PC-3 (cell line): ENCODE results near the gene MMP24OS. TPM values are rescaled to one million over a fixed set of nuclear protein-coding genes. Genes with fewer than 3 reads are reported as not detected.

ENCODE experiments used
- ATAC-seq: fragments of 200-7000 bp; cut with Tn5 transposase; 2 replicates; pipeline ENCODE4 v1.9.1; 2020; ENCODE audit warnings: mild to moderate bottlenecking, moderate library complexity
- BruUV-seq: library from RNA; stranded (reverse); fragments of 400-500 nt; replicated peaks from 2 replicates; lab custom pipeline; 2021; lab: Mats Ljungman, UMichigan
- CTCF ChIA-PET: fragments of 300-600 bp; sonication (Branson Sonifier 250); formaldehyde crosslinking; loops from one replicate; lab custom pipeline; 2022; ENCODE audit warnings: antibody characterized with exemption; lab: Charles Lee
- POLR2A ChIA-PET: fragments of 300-600 bp; sonication (Branson Sonifier 250); formaldehyde crosslinking; loops from one replicate; lab custom pipeline; 2022; ENCODE audit warnings: antibody characterized with exemption; ENCODE audit not compliant: unreplicated experiment; lab: Charles Lee
- DNase-seq: peaks from one replicate; pipeline ENCODE4 v3.0.0-alpha.2; 2015
- H2AFZ ChIP-seq: fragments of 300-600 bp; sonication (generic); 2 replicates; pipeline ENCODE4 v1.6.0; 2016; ENCODE audit warnings: antibody characterized with exemption, low read length
- H3F3A ChIP-seq: fragments of 300-600 bp; sonication (generic); one replicate; pipeline ENCODE4 v1.6.0; 2017; ENCODE audit warnings: antibody characterized with exemption, low read length, control low read depth, mild to moderate bottlenecking; ENCODE audit not compliant: unreplicated experiment
- H3K27ac ChIP-seq: fragments of 300-600 bp; sonication (generic); 2 replicates; pipeline ENCODE4 v1.5.1; 2016; ENCODE audit warnings: mild to moderate bottlenecking, low read length
- H3K27me3 ChIP-seq: fragments of 300-600 bp; sonication (generic); 2 replicates; pipeline ENCODE4 v1.6.1; 2016; ENCODE audit warnings: low read length, mixed read lengths
- H3K36me3 ChIP-seq: fragments of 300-600 bp; sonication (generic); 2 replicates; pipeline ENCODE4 v1.6.1; 2016; ENCODE audit warnings: low read depth, mixed run types, low read length, mixed read lengths
- H3K4me1 ChIP-seq: fragments of 300-600 bp; sonication (generic); 2 replicates; pipeline ENCODE4 v1.5.1; 2016; ENCODE audit warnings: low read length; ENCODE audit not compliant: insufficient read depth
- H3K4me2 ChIP-seq: fragments of 300-600 bp; sonication (generic); 2 replicates; pipeline ENCODE4 v1.6.0; 2016; ENCODE audit warnings: low read length
- H3K4me3 ChIP-seq: fragments of 300-600 bp; sonication (generic); 2 replicates; pipeline ENCODE4 v1.5.1; 2016; ENCODE audit warnings: mild to moderate bottlenecking, low read length, mixed read lengths
- H3K79me2 ChIP-seq: fragments of 300-600 bp; sonication (generic); 2 replicates; pipeline ENCODE4 v1.6.1; 2017; ENCODE audit warnings: low read length, mixed read lengths
- H3K9ac ChIP-seq: fragments of 300-600 bp; sonication (generic); 2 replicates; pipeline ENCODE4 v1.6.0; 2016; ENCODE audit warnings: mild to moderate bottlenecking, low read length
- H3K9me2 ChIP-seq: fragments of 300-600 bp; sonication (generic); replicated peaks from 2 replicates; pipeline ENCODE4 v1.6.1; 2016; ENCODE audit warnings: mixed run types, low read length, mixed read lengths
- H3K9me3 ChIP-seq: fragments of 300-600 bp; sonication (generic); 2 replicates; pipeline ENCODE4 v1.6.1; 2016; ENCODE audit warnings: low read length, mixed read lengths
- H4K20me1 ChIP-seq: fragments of 300-600 bp; sonication (generic); 2 replicates; pipeline ENCODE4 v1.6.1; 2016; ENCODE audit warnings: low read length, mixed read lengths
- CTCF ChIP-seq: fragments of 300-600 bp; sonication (generic); conservative IDR thresholded peaks from 2 replicates; pipeline ENCODE4 v1.5.1; 2017; ENCODE audit warnings: antibody characterized with exemption, low read depth, mild to moderate bottlenecking, low read length
- EZH2 ChIP-seq: fragments of 300-600 bp; sonication (generic); IDR thresholded peaks from one replicate; pipeline ENCODE4 v1.6.1; 2017; ENCODE audit warnings: antibody characterized with exemption, mild to moderate bottlenecking, low read length; ENCODE audit not compliant: unreplicated experiment
- EZH2phosphoT487 ChIP-seq: fragments of 300-600 bp; sonication (generic); IDR thresholded peaks from 2 replicates; pipeline ENCODE4 v1.6.1; 2018; ENCODE audit warnings: mild to moderate bottlenecking, antibody characterized with exemption, low read length, borderline replicate concordance
- intact Hi-C: fragments of 100-400 bp; cut with micrococcal nuclease; formaldehyde crosslinking; loops from 2 replicates; pipeline ENCODE4 v1.9.0; 2023
- total RNA-seq: library from RNA; depleted of rRNA; stranded (reverse); fragments of >200 nt; gene quantifications from 2 replicates; pipeline ENCODE4 v1.2.3, GENCODE V29; 2014

The MMP24OS gene
- total RNA-seq, 1 experiment from 2014 or later = 19.5 TPM

DNA sequence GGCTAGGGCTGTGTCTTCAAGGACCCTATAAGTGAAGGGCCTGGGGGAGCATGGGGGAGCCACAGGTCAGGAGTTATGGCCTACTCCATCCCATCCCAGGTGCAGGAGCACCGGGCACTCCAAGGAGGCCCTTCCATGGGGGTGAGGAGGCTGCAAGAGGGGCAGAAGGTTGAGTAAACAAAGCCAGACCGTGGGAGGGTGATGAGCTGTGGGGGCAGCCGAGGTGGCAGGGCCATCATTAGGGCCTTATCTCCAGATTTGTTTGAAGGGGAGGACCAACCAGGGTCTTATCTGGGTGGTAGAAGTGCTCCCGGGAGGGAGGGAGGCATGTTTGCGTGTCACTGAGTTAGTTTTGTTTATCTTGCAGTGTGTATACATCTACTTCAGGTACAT lies 16.4 kb upstream of the MMP24OS start:
- ATAC-seq = no peak
- H3K9me2 ChIP-seq = no peaks in the 10 kb centered on the region
- H3K79me2 ChIP-seq = no peaks in the 10 kb centered on the region
- H3K9ac ChIP-seq = no peak overlapping the region
- no peaks in the 10 kb centered on the region for H3F3A ChIP-seq
- ChIA-PET CTCF (no interaction called here), POLR2A (no interaction called here)
- H3K4me1 ChIP-seq = peaks cover 9% of the 10 kb centered on the region
- no peaks in the 10 kb centered on the region for H3K36me3 ChIP-seq
- no peaks in the 10 kb centered on the region for H3K27me3 ChIP-seq
- H3K27ac ChIP-seq = no peak overlapping the region
- intact Hi-C loops = no loop called here
- H4K20me1 ChIP-seq = no peaks in the 10 kb centered on the region
- BruUV-seq = no TSS peak
- no peak overlapping the region for H3K4me2 ChIP-seq
- TF ChIP-seq CTCF (no peak), EZH2phosphoT487 (no peak), EZH2 (no peak)
- no peak for DNase-seq
- no peak overlapping the region for H3K4me3 ChIP-seq
- no peaks in the 10 kb centered on the region for H3K9me3 ChIP-seq
- H2AFZ ChIP-seq = no peak overlapping the region

- H3F3A ChIP-seq = no peaks in the 10 kb centered on the region
- ATAC-seq (no peak), DNase-seq (no peak)
- H3K36me3 ChIP-seq = no peaks in the 10 kb centered on the region
- H3K79me2 ChIP-seq = no peaks in the 10 kb centered on the region
- no peaks in the 10 kb centered on the region for H3K27me3 ChIP-seq
- H3K9me2 ChIP-seq = no peaks in the 10 kb centered on the region
- ChIA-PET CTCF (no interaction called here), POLR2A (no interaction called here)
- no TSS peak for BruUV-seq
- no peak overlapping the region for H3K9ac ChIP-seq
- peaks cover 9% of the 10 kb centered on the region for H3K4me1 ChIP-seq
- intact Hi-C loops = no loop called here
- no peak for TF ChIP-seq EZH2phosphoT487
- no peak for TF ChIP-seq CTCF
- no peak for TF ChIP-seq EZH2
- H3K4me3 ChIP-seq = no peak overlapping the region
- H3K9me3 ChIP-seq = no peaks in the 10 kb centered on the region
- H4K20me1 ChIP-seq = no peaks in the 10 kb centered on the region
- no peak overlapping the region for H3K27ac ChIP-seq
- H3K4me2 ChIP-seq = no peak overlapping the region
- no peak overlapping the region for H2AFZ ChIP-seq
Measured at GRCh38 chr20:35293303-35294292, 15.7 kb upstream of the MMP24OS start.
